PC-3 (cell line): ENCODE data around the gene SH3PXD2A.

Source experiments
- EZH2 ChIP-seq: fragments of 300-600 bp; sonication (generic); IDR thresholded peaks from one replicate; pipeline ENCODE4 v1.6.1; 2017; ENCODE audit warnings: antibody characterized with exemption, mild to moderate bottlenecking, low read length; ENCODE audit not compliant: unreplicated experiment
- EZH2phosphoT487 ChIP-seq: fragments of 300-600 bp; sonication (generic); IDR thresholded peaks from 2 replicates; pipeline ENCODE4 v1.6.1; 2018; ENCODE audit warnings: mild to moderate bottlenecking, antibody characterized with exemption, low read length, borderline replicate concordance
- TF ChIP-seq, protein P1 (sequence below): fragments of 300-600 bp; sonication (generic); conservative IDR thresholded peaks from 2 replicates; pipeline ENCODE4 v1.5.1; 2017; ENCODE audit warnings: antibody characterized with exemption, low read depth, mild to moderate bottlenecking, low read length

DNA sequence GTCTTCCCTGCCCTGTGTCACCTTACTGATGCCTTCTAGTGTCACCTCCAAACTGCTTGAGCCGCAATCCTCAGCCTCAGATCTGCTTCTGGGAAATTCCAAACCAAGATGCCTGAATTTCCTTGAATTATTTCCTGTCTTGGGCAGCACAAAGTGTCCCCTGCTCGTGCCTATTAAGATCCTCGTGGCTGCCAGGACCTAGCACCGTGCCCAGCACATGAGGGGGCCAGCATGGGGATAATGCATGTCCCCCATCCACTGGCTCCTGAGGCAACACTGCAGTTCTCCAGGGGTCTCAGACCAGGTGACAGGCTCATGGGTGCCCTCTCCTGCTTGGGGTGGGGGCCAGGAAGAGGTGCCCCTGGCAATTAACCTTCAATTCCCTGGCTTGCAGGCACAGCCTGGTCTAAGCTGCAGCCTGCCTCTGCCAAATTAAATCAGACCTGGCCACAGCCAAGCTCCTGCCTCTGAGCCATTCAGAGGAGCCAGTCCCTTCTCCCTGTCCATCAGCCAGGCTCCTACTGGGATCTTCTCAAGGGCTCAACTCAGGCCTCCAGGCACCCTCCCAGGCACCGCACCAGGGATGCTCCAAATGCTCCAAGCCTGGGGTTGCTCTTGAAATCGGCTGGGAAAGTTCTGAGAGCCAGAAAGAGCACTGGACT is 146.6 kb downstream of the SH3PXD2A start:
- TF ChIP-seq, protein P1, sequence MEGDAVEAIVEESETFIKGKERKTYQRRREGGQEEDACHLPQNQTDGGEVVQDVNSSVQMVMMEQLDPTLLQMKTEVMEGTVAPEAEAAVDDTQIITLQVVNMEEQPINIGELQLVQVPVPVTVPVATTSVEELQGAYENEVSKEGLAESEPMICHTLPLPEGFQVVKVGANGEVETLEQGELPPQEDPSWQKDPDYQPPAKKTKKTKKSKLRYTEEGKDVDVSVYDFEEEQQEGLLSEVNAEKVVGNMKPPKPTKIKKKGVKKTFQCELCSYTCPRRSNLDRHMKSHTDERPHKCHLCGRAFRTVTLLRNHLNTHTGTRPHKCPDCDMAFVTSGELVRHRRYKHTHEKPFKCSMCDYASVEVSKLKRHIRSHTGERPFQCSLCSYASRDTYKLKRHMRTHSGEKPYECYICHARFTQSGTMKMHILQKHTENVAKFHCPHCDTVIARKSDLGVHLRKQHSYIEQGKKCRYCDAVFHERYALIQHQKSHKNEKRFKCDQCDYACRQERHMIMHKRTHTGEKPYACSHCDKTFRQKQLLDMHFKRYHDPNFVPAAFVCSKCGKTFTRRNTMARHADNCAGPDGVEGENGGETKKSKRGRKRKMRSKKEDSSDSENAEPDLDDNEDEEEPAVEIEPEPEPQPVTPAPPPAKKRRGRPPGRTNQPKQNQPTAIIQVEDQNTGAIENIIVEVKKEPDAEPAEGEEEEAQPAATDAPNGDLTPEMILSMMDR: no peak
- TF ChIP-seq EZH2phosphoT487 (no peak), EZH2 (no peak)
